Mesenchymal stem cell (in vitro differentiated cells and primary cell): ENCODE measurements around the gene CACNA1S.

Experiments used
- DNase-seq: peaks from one replicate; pipeline ENCODE4 v3.0.0-alpha.2; 2013
- H2AFZ ChIP-seq: one replicate; pipeline ENCODE4 v1.6.1; 2013; ENCODE audit warnings: low read depth, mild to moderate bottlenecking, control low read depth, inconsistent platforms, low read length, moderate library complexity
- H2AK5ac ChIP-seq: 2 replicates; pipeline ENCODE4 v1.6.1; 2013; ENCODE audit warnings: low read length, moderate library complexity, mild to moderate bottlenecking, inconsistent platforms; ENCODE audit not compliant: severe bottlenecking
- H2BK120ac ChIP-seq: one replicate; pipeline ENCODE4 v1.6.1; 2013; ENCODE audit warnings: low read depth, mild to moderate bottlenecking, inconsistent platforms, low read length, moderate library complexity
- H2BK12ac ChIP-seq, 2 experiments: one replicate each; pipeline ENCODE4 v1.6.1; 2013; ENCODE audit warnings: inconsistent platforms in 2 of 2, low read length in 2 of 2, mild to moderate bottlenecking in 2 of 2, moderate library complexity in 2 of 2, control low read depth in 1 of 2
- H2BK15ac ChIP-seq: one replicate; pipeline ENCODE4 v1.6.1; 2013; ENCODE audit warnings: mild to moderate bottlenecking, low read depth, inconsistent platforms; ENCODE audit not compliant: poor library complexity, severe bottlenecking
- H2BK5ac ChIP-seq: 2 replicates; pipeline ENCODE4 v1.6.1; 2013; ENCODE audit warnings: low read depth, mild to moderate bottlenecking, low read length, control low read depth, inconsistent platforms; ENCODE audit not compliant: poor library complexity, severe bottlenecking
- H3K14ac ChIP-seq, 2 experiments: one replicate each; pipeline ENCODE4 v1.6.1; 2013; ENCODE audit warnings: inconsistent platforms in 2 of 2, low read length in 2 of 2, control low read depth in 1 of 2, mild to moderate bottlenecking in 1 of 2, moderate library complexity in 1 of 2
- H3K18ac ChIP-seq, 2 experiments: one replicate each; pipeline ENCODE4 v1.6.1; 2013; ENCODE audit warnings: inconsistent platforms in 2 of 2, low read length in 2 of 2, control low read depth in 1 of 2, low read depth in 1 of 2, mild to moderate bottlenecking in 1 of 2
- H3K23ac ChIP-seq, 2 experiments: one replicate each; pipeline ENCODE4 v1.6.1; 2013; ENCODE audit warnings: inconsistent platforms in 2 of 2, low read length in 2 of 2, mild to moderate bottlenecking in 2 of 2, moderate library complexity in 2 of 2, control low read depth in 1 of 2
- H3K27ac ChIP-seq: 2 replicates; pipeline ENCODE4 v1.5.1; 2013; ENCODE audit warnings: mild to moderate bottlenecking, moderate library complexity, low read length, control low read depth, inconsistent platforms; ENCODE audit not compliant: poor library complexity, severe bottlenecking
- H3K27me3 ChIP-seq, 2 experiments: 2 replicates each; pipeline versions ENCODE4 v1.6.1 to v1.7.0; 2013; ENCODE audit warnings: low read length in 2 of 2, mild to moderate bottlenecking in 2 of 2, moderate library complexity in 2 of 2, control low read depth in 1 of 2, inconsistent platforms in 1 of 2; ENCODE audit not compliant: control insufficient read depth in 1 of 2, insufficient read depth in 1 of 2
- H3K36me3 ChIP-seq, 2 experiments: 2 replicates each; pipeline versions ENCODE4 v1.6.1 to v1.7.0; 2013; ENCODE audit warnings: low read length in 2 of 2, control low read depth in 1 of 2, inconsistent platforms in 1 of 2, low read depth in 1 of 2, mild to moderate bottlenecking in 1 of 2; ENCODE audit not compliant: insufficient read depth in 2 of 2, control insufficient read depth in 1 of 2
- H3K4ac ChIP-seq, 2 experiments: one replicate each; pipeline ENCODE4 v1.6.1; 2013; ENCODE audit warnings: inconsistent platforms in 2 of 2, low read length in 2 of 2, mild to moderate bottlenecking in 2 of 2, moderate library complexity in 2 of 2, control low read depth in 1 of 2, low read depth in 1 of 2
- H3K4me1 ChIP-seq: 2 replicates; pipeline ENCODE4 v1.6.1; 2013; ENCODE audit warnings: low read depth, low read length, control low read depth; ENCODE audit not compliant: control insufficient read depth, insufficient read depth
- H3K4me2 ChIP-seq: 2 replicates; pipeline ENCODE4 v1.6.1; 2013; ENCODE audit warnings: low read length, mild to moderate bottlenecking, inconsistent platforms; ENCODE audit not compliant: poor library complexity, severe bottlenecking
- H3K4me3 ChIP-seq, 2 experiments: 2 replicates each; pipeline versions ENCODE4 v1.5.1 to v1.7.0; 2013; ENCODE audit warnings: low read length in 2 of 2, mild to moderate bottlenecking in 2 of 2, control low read depth in 1 of 2, low read depth in 1 of 2; ENCODE audit not compliant: insufficient read depth in 1 of 2
- H3K79me1 ChIP-seq: replicated peaks from 2 replicates; pipeline ENCODE4 v1.6.1; 2013; ENCODE audit warnings: mild to moderate bottlenecking, control low read depth, low read length, inconsistent platforms; ENCODE audit not compliant: poor library complexity, severe bottlenecking
- H3K9ac ChIP-seq: 2 replicates; pipeline ENCODE4 v1.7.0; 2013; ENCODE audit warnings: mild to moderate bottlenecking, low read length, moderate library complexity
- H3K9me3 ChIP-seq: 2 replicates; pipeline ENCODE4 v1.7.0; 2013; ENCODE audit warnings: mild to moderate bottlenecking, low read length; ENCODE audit not compliant: control insufficient read depth
- H4K8ac ChIP-seq: one replicate; pipeline ENCODE4 v1.6.1; 2013; ENCODE audit warnings: inconsistent platforms, mild to moderate bottlenecking, low read length, moderate library complexity
- H4K91ac ChIP-seq: one replicate; pipeline ENCODE4 v1.6.1; 2013; ENCODE audit warnings: mild to moderate bottlenecking, low read length, inconsistent platforms
- WGBS: methylation state at CpG from one replicate; pipeline ENCODE4 v1.1.7; 2013; ENCODE audit warnings: mixed read lengths; 5-methylcytosine and 5-hydroxymethylcytosine counted together

The CACNA1S gene

DNA sequence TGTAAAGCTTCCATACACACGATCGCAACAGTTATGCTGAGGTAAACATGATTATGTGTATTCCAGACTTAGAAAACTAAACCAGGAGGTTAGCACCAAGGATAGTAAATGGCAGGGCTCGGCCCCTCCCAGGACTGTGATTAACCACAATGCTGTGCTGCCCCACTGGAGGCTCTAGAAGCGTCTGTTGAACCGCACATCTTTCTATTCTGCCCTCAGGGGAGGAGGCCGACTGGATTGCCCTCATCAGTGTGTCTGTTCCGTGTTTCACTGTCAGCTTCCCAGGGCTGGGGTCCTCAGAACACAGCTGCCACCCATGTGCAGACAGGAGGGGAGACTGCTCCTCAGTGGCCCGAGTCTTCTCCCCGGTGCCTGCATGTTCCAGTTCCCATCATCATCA is 27.5 kb upstream of the CACNA1S start:
- Histone ChIP-seq H3K23ac (no peak overlapping the region), H2BK120ac (no peak overlapping the region), H3K79me1 (peaks cover 10% of the 10 kb centered on the region), H4K91ac (no peak overlapping the region), H2BK15ac (no peak overlapping the region), H3K4me2 (no peak overlapping the region), H3K18ac (no peak overlapping the region), H3K9ac (no peak overlapping the region), H3K4ac (no peak overlapping the region), H4K8ac (no peak overlapping the region), H3K27me3 (no peaks in the 10 kb centered on the region), H3K27ac (no peak overlapping the region), H2BK12ac (no peak overlapping the region), H2AFZ (no peak overlapping the region), H2AK5ac (no peak overlapping the region), H3K4me1 (peaks cover 14% of the 10 kb centered on the region), H3K9me3 (no peaks in the 10 kb centered on the region), H3K14ac (no peak overlapping the region), H3K4me3 (no peak overlapping the region), H3K36me3 (peaks cover 74 to 85% of the 10 kb centered on the region in 2 experiments), H2BK5ac (no peak overlapping the region)
- WGBS, result 95% methylated on average over 9 of the region's 9 CpGs
- DNase-seq, result no peak

DNA sequence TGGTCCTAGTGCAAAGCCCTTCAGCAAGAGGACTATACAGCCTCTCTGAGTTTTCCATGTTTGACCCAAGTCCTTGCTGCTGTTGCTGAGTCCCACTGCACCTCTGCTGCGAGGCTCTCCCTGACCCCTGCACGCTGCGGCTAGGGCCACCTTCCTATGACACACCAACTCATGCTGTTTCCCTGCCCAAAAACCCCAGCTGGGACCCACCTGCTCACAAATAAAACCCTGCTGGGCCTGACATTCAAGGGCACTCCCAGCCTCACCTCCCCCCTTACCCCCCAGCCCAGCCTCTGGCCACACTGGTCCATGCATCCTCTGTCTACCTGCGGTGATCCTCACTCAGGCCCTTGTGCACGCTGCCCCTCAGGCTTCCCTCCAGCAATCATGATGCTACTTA is 27.1 kb upstream of the CACNA1S start:
- Histone ChIP-seq H2AK5ac (no peak overlapping the region), H3K27me3 (no peaks in the 10 kb centered on the region), H3K9ac (no peak overlapping the region), H2BK120ac (no peak overlapping the region), H3K4me2 (no peak overlapping the region), H2BK5ac (no peak overlapping the region), H3K9me3 (no peaks in the 10 kb centered on the region), H3K4me3 (no peak overlapping the region), H3K23ac (no peak overlapping the region), H3K27ac (no peak overlapping the region), H3K79me1 (peaks cover 10% of the 10 kb centered on the region), H4K8ac (no peak overlapping the region), H2BK15ac (no peak overlapping the region), H3K4me1 (peaks cover 14% of the 10 kb centered on the region), H3K18ac (no peak overlapping the region), H3K4ac (no peak overlapping the region), H2AFZ (no peak overlapping the region), H4K91ac (no peak overlapping the region), H3K36me3 (peaks cover 74 to 86% of the 10 kb centered on the region in 2 experiments), H3K14ac (no peak overlapping the region), H2BK12ac (no peak overlapping the region)
- no peak for DNase-seq
- WGBS, result 97% methylated on average over 5 of the region's 5 CpGs

DNA sequence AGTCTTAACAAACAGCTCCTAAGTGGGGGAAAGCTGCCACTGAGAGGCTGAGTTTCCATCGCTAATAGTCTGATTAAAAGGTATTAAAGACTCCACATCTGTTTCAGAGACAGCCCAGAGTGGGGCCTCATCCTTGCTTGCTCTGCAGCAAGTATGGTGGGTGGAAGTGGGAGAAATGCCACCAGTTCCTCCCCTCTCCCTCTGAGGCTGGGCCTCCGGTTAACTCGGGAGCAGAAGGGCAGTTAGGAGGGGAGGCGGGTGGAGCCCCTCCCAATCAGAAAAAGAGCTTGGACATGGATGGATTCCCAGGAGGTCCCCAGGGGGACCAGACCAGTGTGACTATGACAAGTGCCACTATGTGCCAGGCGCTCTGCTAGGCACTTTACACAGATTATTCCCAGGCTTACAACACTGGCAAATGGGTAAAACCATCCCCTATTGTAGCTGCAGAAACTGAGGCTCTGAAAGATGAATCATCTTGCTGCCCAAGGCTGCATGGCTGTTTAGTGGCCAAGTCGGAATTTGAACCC is 26.1 kb upstream of the CACNA1S start:
- Histone ChIP-seq H2BK120ac (no peak overlapping the region), H3K4me2 (no peak overlapping the region), H2BK12ac (no peak overlapping the region), H4K91ac (no peak overlapping the region), H3K27ac (no peak overlapping the region), H3K18ac (no peak overlapping the region), H3K4me1 (peaks cover 14% of the 10 kb centered on the region), H2AK5ac (no peak overlapping the region), H3K9me3 (no peaks in the 10 kb centered on the region), H4K8ac (no peak overlapping the region), H3K14ac (no peak overlapping the region), H3K4me3 (no peak overlapping the region), H2BK5ac (no peak overlapping the region), H2BK15ac (no peak overlapping the region), H3K23ac (no peak overlapping the region), H3K4ac (no peak overlapping the region), H2AFZ (no peak overlapping the region), H3K36me3 (peaks cover 69 to 84% of the 10 kb centered on the region in 2 experiments), H3K27me3 (no peaks in the 10 kb centered on the region), H3K9ac (peak overlapping the region; percentile 22), H3K79me1 (peaks cover 10% of the 10 kb centered on the region)
- 97% methylated on average over 6 of the region's 6 CpGs for WGBS
- no peak for DNase-seq

DNA sequence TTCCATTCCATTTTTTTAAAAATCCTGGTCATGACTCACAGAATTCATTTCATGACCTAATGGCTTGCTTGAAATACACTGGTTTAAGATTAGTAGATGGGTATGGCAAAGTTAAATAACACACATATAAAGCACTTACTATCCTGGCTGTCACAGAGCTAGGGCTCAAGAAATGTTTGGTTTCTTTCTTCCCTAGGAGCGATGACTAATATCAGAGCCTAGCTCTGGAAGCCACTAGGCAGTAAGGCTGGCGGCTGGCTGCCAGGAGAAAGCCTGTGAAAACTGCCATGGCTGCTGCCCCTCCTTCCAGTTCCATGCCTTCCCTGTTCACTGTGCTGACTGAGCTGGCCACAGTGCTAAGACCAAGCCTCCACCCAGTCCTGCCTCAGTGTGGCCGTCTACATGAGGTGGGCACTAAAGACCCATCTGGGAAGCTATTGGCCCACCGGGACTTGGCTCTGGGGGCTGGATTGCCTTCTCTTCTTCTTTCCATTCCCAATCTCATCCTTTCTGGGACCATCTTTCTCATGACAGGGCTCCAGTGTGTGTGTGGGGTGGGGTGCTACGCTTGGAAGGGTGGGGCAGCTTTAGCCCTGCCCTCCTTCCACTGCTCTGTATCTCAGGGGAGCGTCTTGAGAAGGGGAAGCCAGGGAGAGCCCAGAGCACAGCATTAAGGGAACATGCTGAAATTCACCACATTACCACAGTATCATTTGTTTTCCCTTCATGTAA is 25.5 kb upstream of the CACNA1S start:
- H3K4ac ChIP-seq, result no peak overlapping the region

More for the DNA sequence above, 25.5 kb upstream of the CACNA1S start:
- no peak overlapping the region for H4K8ac ChIP-seq
- no peak overlapping the region for H4K91ac ChIP-seq
- H2BK120ac ChIP-seq, result no peak overlapping the region
- no peak overlapping the region for H3K4me2 ChIP-seq
- WGBS, result 80% methylated on average over 6 of the region's 6 CpGs
- no peaks in the 10 kb centered on the region for H3K9me3 ChIP-seq
- peak overlapping the region; percentile 58 for H3K27ac ChIP-seq
- no peaks in the 10 kb centered on the region for H3K27me3 ChIP-seq
- H2BK12ac ChIP-seq, result no peak overlapping the region
- H2BK15ac ChIP-seq, result no peak overlapping the region
- H3K36me3 ChIP-seq, result peaks cover 64 to 78% of the 10 kb centered on the region in 2 experiments
- H3K18ac ChIP-seq, result no peak overlapping the region
- no peak overlapping the region for H3K23ac ChIP-seq
- H3K4me3 ChIP-seq, result no peak overlapping the region
- peak; percentile 90 for DNase-seq
- H3K9ac ChIP-seq, result peak overlapping the region; percentile 47
- peaks cover 14% of the 10 kb centered on the region for H3K4me1 ChIP-seq
- peaks cover 10% of the 10 kb centered on the region for H3K79me1 ChIP-seq
- H2BK5ac ChIP-seq, result no peak overlapping the region
- H3K14ac ChIP-seq, result peak overlapping the region in 1 of 2 experiments; percentile 53
- no peak overlapping the region for H2AFZ ChIP-seq
- H2AK5ac ChIP-seq, result no peak overlapping the region
